Gastroesophageal sphincter (tissue), 3 donors: ENCODE results near the gene SPOCK3.

Experiments
- EP300 ChIP-seq: sonication (generic); formaldehyde crosslinking; IDR thresholded peaks from one replicate; pipeline ENCODE4 v1.6.1; 2017; ENCODE audit warnings: antibody characterized with exemption, mild to moderate bottlenecking
- POLR2A ChIP-seq, 2 donors: fragments of 450-650 bp; IDR thresholded peaks; one replicate each; pipeline ENCODE4 v1.6.1; 2017; ENCODE audit warnings: antibody characterized with exemption in 2 of 2, mild to moderate bottlenecking in 2 of 2, moderate library complexity in 1 of 2
- TF ChIP-seq, protein P1 (sequence below), 4 experiments: fragments of 200-600 bp in 2 of 4; fragments of 450-650 bp in 2 of 4; sonication (generic) in 1 of 4; IDR thresholded peaks; one replicate each; pipeline ENCODE4 v1.5.1; 2017 to 2019; ENCODE audit warnings: antibody characterized with exemption in 4 of 4, mild to moderate bottlenecking in 2 of 4, moderate library complexity in 2 of 4

DNA sequence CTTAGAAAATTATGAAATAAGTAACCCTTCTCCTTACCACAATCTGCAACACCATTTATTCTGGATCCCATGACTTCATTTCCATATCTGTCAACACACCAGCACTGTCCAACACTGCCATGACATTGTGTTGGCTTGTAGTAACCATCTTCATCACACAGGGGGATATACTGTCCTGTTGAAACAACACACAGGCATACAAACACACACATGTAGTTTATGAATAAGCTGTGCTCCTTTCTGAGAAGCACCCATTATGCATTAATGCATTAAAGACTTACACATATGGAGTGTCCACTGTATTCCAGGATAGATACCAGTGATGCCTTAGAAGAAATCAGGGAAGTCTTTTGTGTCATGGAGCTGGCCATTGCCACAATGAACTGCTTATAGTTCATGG is 496.9 kb downstream of the SPOCK3 start:
- TF ChIP-seq, protein P1, sequence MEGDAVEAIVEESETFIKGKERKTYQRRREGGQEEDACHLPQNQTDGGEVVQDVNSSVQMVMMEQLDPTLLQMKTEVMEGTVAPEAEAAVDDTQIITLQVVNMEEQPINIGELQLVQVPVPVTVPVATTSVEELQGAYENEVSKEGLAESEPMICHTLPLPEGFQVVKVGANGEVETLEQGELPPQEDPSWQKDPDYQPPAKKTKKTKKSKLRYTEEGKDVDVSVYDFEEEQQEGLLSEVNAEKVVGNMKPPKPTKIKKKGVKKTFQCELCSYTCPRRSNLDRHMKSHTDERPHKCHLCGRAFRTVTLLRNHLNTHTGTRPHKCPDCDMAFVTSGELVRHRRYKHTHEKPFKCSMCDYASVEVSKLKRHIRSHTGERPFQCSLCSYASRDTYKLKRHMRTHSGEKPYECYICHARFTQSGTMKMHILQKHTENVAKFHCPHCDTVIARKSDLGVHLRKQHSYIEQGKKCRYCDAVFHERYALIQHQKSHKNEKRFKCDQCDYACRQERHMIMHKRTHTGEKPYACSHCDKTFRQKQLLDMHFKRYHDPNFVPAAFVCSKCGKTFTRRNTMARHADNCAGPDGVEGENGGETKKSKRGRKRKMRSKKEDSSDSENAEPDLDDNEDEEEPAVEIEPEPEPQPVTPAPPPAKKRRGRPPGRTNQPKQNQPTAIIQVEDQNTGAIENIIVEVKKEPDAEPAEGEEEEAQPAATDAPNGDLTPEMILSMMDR (IDR thresholded peaks at IDR 0.05), result no peak
- no peak for TF ChIP-seq EP300
- no peak for TF ChIP-seq POLR2A (IDR thresholded peaks at IDR 0.05)
